ACC112 (cell line): ENCODE results near the gene F5.

Experiments used
- H2AFZ ChIP-seq: fragments of 200-600 bp; sonication (generic); one replicate; pipeline ENCODE4 v1.6.0; 2017; ENCODE audit warnings: antibody characterized with exemption, low read length; ENCODE audit not compliant: unreplicated experiment
- H3K27ac ChIP-seq: fragments of 200-600 bp; sonication (generic); 2 replicates; pipeline ENCODE4 v1.5.1; 2014; ENCODE audit warnings: low read depth, mild to moderate bottlenecking, antibody characterized with exemption, low read length, moderate library complexity
- H3K27me3 ChIP-seq: fragments of 200-600 bp; sonication (generic); 2 replicates; pipeline ENCODE4 v1.6.1; 2014; ENCODE audit warnings: mild to moderate bottlenecking, antibody characterized with exemption, low read length, moderate library complexity, mixed read lengths; ENCODE audit not compliant: insufficient read depth
- H3K36me3 ChIP-seq: fragments of 200-600 bp; sonication (generic); 2 replicates; pipeline ENCODE4 v1.6.1; 2016; ENCODE audit warnings: mild to moderate bottlenecking, antibody characterized with exemption, low read length, moderate library complexity, mixed read lengths; ENCODE audit not compliant: insufficient read depth
- H3K4me1 ChIP-seq: fragments of 200-600 bp; sonication (generic); one replicate; pipeline ENCODE4 v1.6.1; 2016; ENCODE audit warnings: low read length, mixed read lengths; ENCODE audit not compliant: insufficient read depth, unreplicated experiment, control insufficient read depth
- H3K4me3 ChIP-seq: fragments of 200-600 bp; sonication (generic); 2 replicates; pipeline ENCODE4 v1.5.1; 2014; ENCODE audit warnings: mild to moderate bottlenecking, low read depth, low read length
- H3K79me2 ChIP-seq: fragments of 200-600 bp; sonication (generic); one replicate; pipeline ENCODE4 v1.6.0; 2016; ENCODE audit warnings: low read length; ENCODE audit not compliant: control insufficient read depth, unreplicated experiment, insufficient read depth

The F5 gene

DNA sequence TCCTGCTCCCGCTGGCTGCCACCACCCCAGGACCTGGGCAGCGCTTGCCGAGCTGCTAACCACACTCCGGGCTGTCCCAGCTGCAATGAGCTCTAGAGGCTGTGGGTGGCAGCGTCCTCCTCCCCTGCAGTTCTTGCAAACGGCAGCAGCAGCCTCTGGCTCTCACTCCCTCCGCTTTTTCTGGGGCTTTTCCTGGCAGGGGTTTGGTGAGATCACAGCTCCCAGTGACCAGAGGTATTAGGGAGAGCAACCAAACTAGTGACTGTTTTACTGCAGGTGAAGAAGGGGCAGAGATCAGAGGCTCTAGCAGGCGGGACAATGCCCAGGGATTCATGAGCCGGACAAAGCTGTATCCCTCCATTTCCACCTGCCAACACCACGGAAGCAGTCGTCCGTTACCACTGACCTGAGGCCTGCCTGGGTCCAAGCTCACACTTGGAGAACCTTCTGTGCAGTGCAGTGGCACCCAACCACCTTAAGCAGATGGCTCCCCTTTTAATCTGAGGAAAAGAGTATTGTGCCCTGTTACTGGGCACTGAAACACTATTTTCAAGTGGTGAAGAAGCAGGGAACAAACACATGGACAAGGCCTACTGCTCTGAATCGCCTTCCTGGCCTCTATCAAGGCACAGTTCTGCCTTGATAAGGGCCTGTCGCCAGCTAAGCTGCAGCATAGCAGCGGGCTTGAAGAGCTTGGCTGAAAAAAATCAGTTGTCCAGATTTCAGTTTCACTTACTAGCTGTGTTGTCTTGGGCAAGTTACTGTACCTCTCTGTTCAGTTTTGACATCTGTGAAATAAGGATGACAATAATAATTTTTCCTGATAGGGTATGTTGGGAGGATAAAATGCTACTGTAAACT, at the start of gene F5:
Gene F5 (minus strand): TSS at position 87 of the 861 bp plus-strand sequence. CDS start 95 bp downstream, outside the sequence.
- Histone ChIP-seq H3K27me3 (peaks cover 89% of the 10 kb centered on the region), H3K79me2 (no peaks in the 10 kb centered on the region), H2AFZ (no peak within 1 kb of the TSS), H3K27ac (no peak within 1 kb of the TSS), H3K4me1 (no peaks in the 10 kb centered on the region), H3K4me3 (no peak within 1 kb of the TSS), H3K36me3 (no peaks in the 10 kb centered on the region)

- no peak overlapping the region for H2AFZ ChIP-seq
- H3K27me3 ChIP-seq, result peaks cover 13% of the 10 kb centered on the region; the same call in 1 of the 2 replicates
- no peaks in the 10 kb centered on the region for H3K36me3 ChIP-seq
- no peaks in the 10 kb centered on the region for H3K79me2 ChIP-seq
- H3K4me1 ChIP-seq, result no peaks in the 10 kb centered on the region
- no peak overlapping the region for H3K4me3 ChIP-seq
- H3K27ac ChIP-seq, result no peak overlapping the region
Measured at GRCh38 chr1:169634877-169635276, 48.6 kb upstream of the F5 start.

GRCh38 chr1:169634145-169634544, 47.9 kb upstream of the F5 start:
- no peak overlapping the region for H3K4me3 ChIP-seq
- H3K4me1 ChIP-seq, result no peaks in the 10 kb centered on the region
- peaks cover 19% of the 10 kb centered on the region for H3K27me3 ChIP-seq
- H3K27ac ChIP-seq, result no peak overlapping the region
- H2AFZ ChIP-seq, result no peak overlapping the region
- no peaks in the 10 kb centered on the region for H3K79me2 ChIP-seq
- H3K36me3 ChIP-seq, result no peaks in the 10 kb centered on the region

DNA sequence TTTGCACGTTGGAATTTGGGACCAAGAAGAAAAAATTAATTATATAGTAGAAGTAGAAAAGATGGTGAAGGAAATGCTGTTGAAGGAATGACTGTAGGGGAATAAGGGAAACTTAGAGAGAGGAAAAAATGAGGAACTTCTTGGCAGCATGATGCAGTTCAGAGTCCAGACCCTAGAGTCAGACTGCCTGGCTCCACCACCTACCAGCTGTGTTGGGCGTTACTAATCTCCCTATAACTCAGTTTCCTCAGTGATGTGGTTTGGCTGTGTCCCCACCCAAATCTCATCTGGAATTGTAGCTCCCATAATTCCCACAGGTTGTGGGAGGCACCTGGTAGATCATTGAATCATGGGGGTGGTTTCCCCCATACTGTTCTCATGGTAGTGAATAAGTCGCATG, 45.0 kb upstream of the F5 start:
- H3K27me3 ChIP-seq, result peaks cover 42% of the 10 kb centered on the region
- no peak overlapping the region for H2AFZ ChIP-seq
- no peaks in the 10 kb centered on the region for H3K36me3 ChIP-seq
- H3K4me1 ChIP-seq, result no peaks in the 10 kb centered on the region
- H3K4me3 ChIP-seq, result no peak overlapping the region
- no peaks in the 10 kb centered on the region for H3K79me2 ChIP-seq
- no peak overlapping the region for H3K27ac ChIP-seq

- Histone ChIP-seq H3K79me2 (no peaks in the 10 kb centered on the region), H3K4me3 (no peak within 1 kb of the TSS), H3K27me3 (peaks cover 46% of the 10 kb centered on the region), H2AFZ (no peak within 1 kb of the TSS), H3K27ac (no peak within 1 kb of the TSS), H3K36me3 (no peaks in the 10 kb centered on the region), H3K4me1 (no peaks in the 10 kb centered on the region)
Measured at GRCh38 chr1:169630006-169630405, 43.7 kb upstream of the F5 start, which contains the start of gene SELP. TSS of gene SELP (minus strand) at chr1:169630124. CDS start at chr1:169630074, 50 bp downstream.

GRCh38 chr1:169624912-169625311, 38.6 kb upstream of the F5 start:
- H3K79me2 ChIP-seq, result no peaks in the 10 kb centered on the region
- no peaks in the 10 kb centered on the region for H3K36me3 ChIP-seq
- H2AFZ ChIP-seq, result no peak overlapping the region
- H3K4me1 ChIP-seq, result no peaks in the 10 kb centered on the region
- peaks cover 63% of the 10 kb centered on the region for H3K27me3 ChIP-seq
- H3K4me3 ChIP-seq, result no peak overlapping the region
- H3K27ac ChIP-seq, result no peak overlapping the region

DNA sequence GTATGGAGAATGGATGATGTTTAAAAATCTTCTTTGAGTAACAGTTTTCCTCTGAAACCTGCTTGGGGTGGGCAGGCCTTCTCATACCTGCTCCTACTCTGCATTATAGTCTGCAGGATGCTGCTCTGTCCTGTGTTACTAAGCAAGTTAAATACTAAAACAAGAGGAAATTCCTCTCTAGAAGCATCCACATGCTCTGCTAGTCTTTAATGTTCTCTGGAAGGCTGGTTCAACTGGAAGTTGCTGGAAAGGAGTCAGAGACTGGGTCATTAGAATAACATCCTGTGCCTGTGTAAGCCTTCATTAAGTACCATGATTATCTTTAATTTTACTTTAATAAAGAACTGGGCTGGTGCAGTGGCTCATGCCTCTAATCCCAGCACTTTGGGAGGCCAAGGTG, 37.8 kb upstream of the F5 start:
- Histone ChIP-seq H3K36me3 (no peaks in the 10 kb centered on the region), H3K27ac (no peak overlapping the region), H3K27me3 (peaks cover 58% of the 10 kb centered on the region), H2AFZ (no peak overlapping the region), H3K4me3 (no peak overlapping the region), H3K4me1 (no peaks in the 10 kb centered on the region), H3K79me2 (no peaks in the 10 kb centered on the region)

DNA sequence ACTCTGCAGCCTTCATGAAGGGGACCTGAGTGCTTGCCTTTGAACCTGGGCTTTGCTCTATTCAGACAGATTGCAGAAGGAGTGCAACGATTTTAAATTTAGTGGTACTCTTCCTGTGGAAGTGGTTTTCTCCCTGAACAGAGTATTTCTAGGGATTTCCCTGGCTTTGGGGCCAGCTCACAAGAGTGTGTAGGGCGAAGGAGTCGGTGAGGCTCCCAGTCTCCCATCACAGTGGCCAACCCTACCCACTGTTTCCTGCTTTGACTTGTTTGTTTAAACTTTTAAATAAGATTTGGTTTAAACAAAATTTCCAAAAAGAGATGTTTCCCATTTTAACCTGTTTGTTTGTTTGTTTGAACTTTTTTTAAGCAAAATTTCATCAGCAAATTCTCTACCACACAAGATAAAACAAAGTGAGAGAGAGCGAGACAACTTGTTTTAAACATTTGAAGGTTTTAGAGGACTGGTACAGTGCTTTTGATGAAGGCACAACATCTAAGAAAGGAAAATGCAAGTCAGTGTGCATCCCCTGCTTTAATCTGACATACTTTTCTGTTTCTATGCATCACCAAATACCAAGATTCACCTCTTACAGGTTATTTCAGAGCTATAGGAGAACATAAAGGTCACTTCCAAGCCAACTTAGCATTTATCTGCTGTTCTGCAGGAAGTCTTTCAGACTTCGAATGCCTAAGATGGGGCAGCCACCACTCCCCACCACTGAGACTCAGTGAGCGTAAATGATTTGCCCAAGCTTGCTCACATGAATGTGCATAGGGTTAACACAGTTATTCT, 37.0 kb upstream of the F5 start:
- H3K4me1 ChIP-seq, result no peaks in the 10 kb centered on the region
- no peak overlapping the region for H3K27ac ChIP-seq
- peaks cover 56% of the 10 kb centered on the region for H3K27me3 ChIP-seq

DNA sequence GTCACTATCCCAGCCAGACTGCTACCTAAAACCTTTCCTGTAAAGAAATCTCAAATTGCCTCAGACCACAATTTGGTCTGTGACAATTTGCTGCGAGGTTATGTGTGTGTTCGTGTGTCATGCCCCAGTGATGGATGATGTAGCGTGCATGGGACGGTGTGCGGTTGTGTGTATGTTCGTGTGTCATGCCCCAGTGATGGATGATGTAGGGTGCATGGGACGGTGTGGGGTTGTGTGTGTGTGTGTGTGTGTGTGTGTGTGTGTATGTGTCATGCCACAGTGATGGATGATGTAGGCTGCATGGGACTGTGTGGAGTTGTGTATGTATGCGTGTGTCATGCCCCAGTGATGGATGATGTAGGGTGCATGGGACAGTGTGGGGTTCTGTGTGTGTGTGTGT, 34.3 kb upstream of the F5 start:
- H3K79me2 ChIP-seq, result no peaks in the 10 kb centered on the region

More for the DNA sequence above, 37.0 kb upstream of the F5 start:
- no peaks in the 10 kb centered on the region for H3K36me3 ChIP-seq
- H3K79me2 ChIP-seq, result no peaks in the 10 kb centered on the region
- no peak overlapping the region for H3K4me3 ChIP-seq
- no peak overlapping the region for H2AFZ ChIP-seq

GRCh38 chr1:169618367-169618766, 32.1 kb upstream of the F5 start:
- H3K4me3 ChIP-seq, result no peak overlapping the region
- H3K79me2 ChIP-seq, result no peaks in the 10 kb centered on the region
- H3K4me1 ChIP-seq, result no peaks in the 10 kb centered on the region
- H3K27ac ChIP-seq, result no peak overlapping the region
- no peaks in the 10 kb centered on the region for H3K36me3 ChIP-seq
- no peak overlapping the region for H2AFZ ChIP-seq
- H3K27me3 ChIP-seq, result peaks cover 72% of the 10 kb centered on the region

More for the DNA sequence above, 34.3 kb upstream of the F5 start:
- no peak overlapping the region for H3K27ac ChIP-seq
- no peaks in the 10 kb centered on the region for H3K36me3 ChIP-seq
- H3K4me1 ChIP-seq, result no peaks in the 10 kb centered on the region
- H3K4me3 ChIP-seq, result no peak overlapping the region
- H2AFZ ChIP-seq, result no peak overlapping the region
- H3K27me3 ChIP-seq, result peaks cover 68% of the 10 kb centered on the region
